Activated CD4-positive, alpha-beta T cell treated with anti-CD3 and anti-CD28 coated beads, Interleukin-2, amount 50 U/mL, for 4 hours (primary cell): ENCODE measurements around the gene SMPD4.
"Not testable (repeated sequence)": the region's sequence is repeated elsewhere in the genome, so short reads cannot be mapped to it uniquely, and the experiment has no call there.

Source experiments
- DNase-seq, 2 experiments: peaks; one replicate each; pipeline ENCODE4 v3.0.0-alpha.2; 2020

Gene SMPD4

GRCh38 chr2:130187268-130187667 lies 5.9 kb upstream of the SMPD4 start:
- no peak for DNase-seq

- no peak for DNase-seq
Observed at GRCh38 chr2:130186391-130186790, 5.0 kb upstream of the SMPD4 start.

- DNase-seq: no peak
Observed at GRCh38 chr2:130185896-130186295, 4.5 kb upstream of the SMPD4 start.

GRCh38 chr2:130185436-130185835 lies 4.0 kb upstream of the SMPD4 start:
- DNase-seq: no peak

- no peak for DNase-seq
Observed at GRCh38 chr2:130183512-130184373, 2.3 kb upstream of the SMPD4 start.

GRCh38 chr2:130182826-130183511 lies 1.6 kb upstream of the SMPD4 start:
- DNase-seq: not testable (repeated sequence)

- peak; percentile 84 to 85 for DNase-seq
Observed at GRCh38 chr2:130181880-130182682, 679 bp upstream of the SMPD4 start, which contains the start of gene MZT2B. MZT2B (plus strand) TSS chr2:130182262; CDS start chr2:130182283, 21 bp downstream.

GRCh38 chr2:130180404-130181324 lies 738 bp downstream of the SMPD4 start:
- not testable (repeated sequence) for DNase-seq

- not testable (repeated sequence) for DNase-seq
Observed at GRCh38 chr2:130174866-130175265, 6.5 kb downstream of the SMPD4 start.

GRCh38 chr2:130169896-130170295 lies 11.5 kb downstream of the SMPD4 start:
- no peak for DNase-seq

GRCh38 chr2:130169163-130169562 lies 12.2 kb downstream of the SMPD4 start:
- not testable (repeated sequence) for DNase-seq

- not testable (repeated sequence) for DNase-seq
Observed at GRCh38 chr2:130166611-130167010, 14.8 kb downstream of the SMPD4 start.

GRCh38 chr2:130165293-130166016 lies 15.9 kb downstream of the SMPD4 start:
- DNase-seq: no peak

- no peak for DNase-seq
Observed at GRCh38 chr2:130162968-130163367, 18.4 kb downstream of the SMPD4 start.

GRCh38 chr2:130162486-130162885 lies 18.9 kb downstream of the SMPD4 start:
- DNase-seq: not testable (repeated sequence)

GRCh38 chr2:130160838-130161705 lies 20.3 kb downstream of the SMPD4 start:
- DNase-seq: not testable (repeated sequence)

GRCh38 chr2:130160131-130160530 lies 21.3 kb downstream of the SMPD4 start:
- no peak for DNase-seq

- not testable (repeated sequence) for DNase-seq
Observed at GRCh38 chr2:130159376-130159775, 22.0 kb downstream of the SMPD4 start.

- DNase-seq: no peak
Observed at GRCh38 chr2:130158631-130159030, 22.8 kb downstream of the SMPD4 start.
